HG02642 (cell line): ENCODE measurements around the gene LCP2.
A peak's percentile ranks its signal among the peaks of the same experiment; 100 is the strongest.

Experiments used
- ATAC-seq: cut with Tn5 transposase; IDR thresholded peaks from one replicate; pipeline ENCODE4 v1.9.1; 2021; ENCODE audit warnings: mild to moderate bottlenecking; ENCODE audit not compliant: unreplicated experiment, poor library complexity

The LCP2 gene

GRCh38 chr5:170317499-170317898 lies 19.9 kb upstream of the LCP2 start:
- no peak for ATAC-seq

DNA sequence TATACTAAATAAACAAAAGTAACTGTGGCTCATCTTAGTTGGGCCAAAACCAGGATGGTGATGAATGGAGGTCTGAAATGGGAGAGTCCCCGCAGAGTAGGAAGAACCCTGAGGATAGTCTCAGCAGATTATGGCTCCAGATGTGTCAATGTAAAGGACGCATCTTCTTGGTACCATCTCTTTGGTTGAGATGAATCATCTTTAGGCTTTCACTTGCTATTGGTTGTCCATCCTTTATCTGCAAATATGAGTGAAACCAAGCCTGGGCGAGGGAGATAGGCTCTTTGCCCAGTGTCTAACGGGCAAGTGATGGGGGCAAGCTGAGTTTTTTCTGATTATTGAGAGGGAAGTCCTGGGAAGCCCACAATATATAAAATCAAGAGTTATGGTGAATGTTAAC lies 19.4 kb upstream of the LCP2 start:
- no peak for ATAC-seq

- no peak for ATAC-seq
Measured at GRCh38 chr5:170315154-170315553, 17.6 kb upstream of the LCP2 start.

DNA sequence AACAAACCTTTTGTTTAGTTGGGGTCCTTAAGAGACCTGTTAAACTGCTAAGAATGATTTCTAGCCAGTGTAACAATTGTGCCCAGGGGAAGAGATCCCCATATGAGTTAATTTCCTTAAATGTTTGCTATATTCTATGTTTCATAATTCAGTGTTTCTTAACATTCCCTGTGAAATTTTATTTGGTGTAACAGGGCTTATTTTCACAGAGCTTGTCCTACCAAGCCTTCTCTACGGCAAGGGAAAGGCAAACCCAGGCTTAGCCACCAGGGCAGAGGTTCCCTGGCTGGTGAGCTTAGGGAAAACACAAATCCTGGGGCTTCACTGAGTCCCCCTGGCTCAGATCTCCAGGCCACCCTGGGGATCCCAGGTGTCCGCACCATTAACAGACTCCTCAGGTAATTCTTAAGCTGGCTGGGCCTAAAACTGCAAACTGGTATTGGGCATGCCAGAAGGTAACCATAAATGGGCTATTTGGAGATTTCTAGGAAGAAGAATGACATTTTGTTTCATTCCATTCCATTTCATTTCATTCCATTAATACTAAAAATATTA lies 17.0 kb upstream of the LCP2 start:
- ATAC-seq: no peak

DNA sequence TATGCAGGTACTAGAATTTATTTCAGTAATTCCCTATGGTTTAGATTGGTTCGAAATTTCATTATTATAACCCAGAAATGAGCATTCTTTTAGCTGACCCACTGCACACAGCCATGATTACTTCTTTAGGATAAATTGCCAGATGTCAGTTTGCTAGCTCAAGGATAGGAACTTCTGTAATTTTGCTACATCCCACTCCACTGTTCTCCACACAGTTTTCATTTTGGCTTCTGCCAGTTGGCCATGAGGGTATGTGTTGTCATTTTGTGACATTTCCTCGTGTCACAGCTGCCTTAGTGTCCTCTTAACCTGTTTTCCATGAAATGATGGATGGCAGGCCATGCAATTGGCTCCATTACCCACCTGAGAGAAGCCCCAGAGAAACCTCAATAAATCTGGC lies 16.2 kb upstream of the LCP2 start:
- no peak for ATAC-seq

DNA sequence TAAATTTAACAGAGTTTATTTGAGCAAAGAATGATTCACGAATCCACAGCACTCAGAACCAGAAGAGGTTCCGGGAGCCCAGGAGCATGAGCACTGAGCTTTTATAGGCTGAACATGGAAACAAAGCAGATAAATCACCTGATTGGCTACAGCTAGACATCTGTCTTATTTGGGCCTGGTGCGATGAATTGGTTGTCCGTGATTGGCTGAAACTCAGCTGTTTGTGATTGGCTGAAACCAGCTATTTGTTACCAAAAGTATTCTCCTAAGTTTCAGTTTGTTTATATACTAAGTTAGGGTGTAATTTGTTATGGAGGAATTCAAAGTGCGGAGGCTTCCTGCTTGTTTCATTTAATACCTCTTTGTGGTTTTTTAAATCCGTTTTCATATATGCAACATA lies 15.8 kb upstream of the LCP2 start:
- ATAC-seq: no peak

DNA sequence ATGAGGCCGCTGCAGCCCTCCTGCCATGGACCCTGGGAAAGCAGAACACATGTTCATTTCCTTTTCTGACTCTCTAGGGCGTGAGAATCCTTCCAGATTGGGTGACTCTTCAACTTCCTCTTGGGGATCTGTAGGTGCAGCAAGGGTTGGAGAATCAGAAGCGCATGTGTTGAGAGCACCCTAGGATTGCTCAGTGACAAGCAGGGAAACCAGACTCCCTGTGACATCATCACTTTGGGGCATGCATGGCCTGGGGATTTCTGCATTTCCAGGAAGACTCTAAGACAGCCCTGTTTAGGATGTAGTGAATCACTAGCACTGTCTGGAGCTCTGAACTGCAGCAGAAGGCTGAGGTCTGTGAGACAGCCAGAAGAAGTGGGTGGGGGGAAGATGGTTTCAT lies 15.1 kb upstream of the LCP2 start:
- peak; percentile 64 for ATAC-seq

DNA sequence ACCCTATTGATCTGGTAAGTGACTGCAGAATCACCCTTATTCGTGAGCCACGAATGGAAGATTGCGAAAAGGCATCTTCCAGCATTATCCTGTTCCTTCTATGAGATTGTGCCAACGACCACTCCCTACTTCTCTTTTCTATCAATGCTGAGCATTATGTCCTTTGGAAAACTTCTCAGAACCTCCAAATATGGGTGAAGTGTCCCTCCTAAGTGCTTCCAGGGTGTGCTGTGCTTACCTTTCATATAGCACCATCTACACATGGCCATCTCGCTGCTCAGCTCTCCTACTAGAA lies 14.7 kb upstream of the LCP2 start:
- no peak for ATAC-seq

- ATAC-seq: no peak
Measured at GRCh38 chr5:170311511-170312300, 14.1 kb upstream of the LCP2 start.

DNA sequence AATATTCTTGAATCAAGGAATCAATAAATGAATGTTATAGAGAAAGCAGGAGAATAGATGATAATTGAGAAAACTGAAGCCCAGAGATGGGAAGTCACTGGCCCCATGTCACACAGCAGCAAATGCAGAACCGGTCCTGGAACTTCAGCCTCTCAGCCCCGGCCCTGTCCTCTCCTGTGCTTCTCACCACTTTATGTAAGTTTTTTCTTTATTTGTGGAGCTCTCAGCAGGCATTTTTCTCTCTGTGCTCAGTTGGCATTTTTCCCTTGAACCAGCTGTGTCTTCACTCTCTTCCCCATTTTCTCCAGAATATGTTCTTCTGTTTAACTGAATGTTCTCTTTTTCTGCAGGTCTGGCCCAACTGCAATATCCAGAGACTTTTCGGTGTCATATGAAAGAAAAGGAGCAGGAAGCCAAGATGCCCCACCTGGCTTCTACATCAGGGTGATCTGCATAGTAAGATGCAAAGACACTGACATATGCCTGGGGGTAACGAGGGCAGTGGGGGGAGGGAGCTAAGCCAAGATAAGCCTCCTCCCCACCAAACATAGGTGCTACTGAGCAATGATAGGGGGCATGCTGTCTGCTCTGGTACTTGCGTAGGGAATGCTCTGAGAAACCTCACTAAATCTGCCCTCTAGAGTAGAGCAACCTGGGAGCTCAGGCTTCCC lies 12.8 kb upstream of the LCP2 start:
- no peak for ATAC-seq

DNA sequence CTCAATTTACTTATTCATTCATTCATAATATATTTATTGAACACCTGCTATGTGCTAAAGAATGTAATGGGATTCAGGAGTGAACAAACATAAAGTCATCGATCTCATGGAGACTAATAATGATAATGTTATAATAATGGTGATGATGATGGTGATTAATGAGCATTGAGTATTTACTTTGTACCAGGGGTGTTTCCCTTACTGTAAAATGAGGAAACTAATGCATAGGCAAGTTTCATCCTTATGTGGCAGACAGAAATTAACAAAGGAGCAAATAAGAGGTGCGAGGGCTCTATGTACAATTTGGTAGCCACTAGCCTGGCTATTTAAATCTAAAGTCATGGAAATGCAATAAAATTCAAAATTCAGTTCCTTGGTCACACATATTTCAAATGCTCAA lies 11.1 kb upstream of the LCP2 start:
- no peak for ATAC-seq

- ATAC-seq: no peak
Measured at GRCh38 chr5:170307575-170308465, 10.2 kb upstream of the LCP2 start.

- peak; percentile 67 for ATAC-seq
Measured at GRCh38 chr5:170306381-170306831, 8.8 kb upstream of the LCP2 start.

DNA sequence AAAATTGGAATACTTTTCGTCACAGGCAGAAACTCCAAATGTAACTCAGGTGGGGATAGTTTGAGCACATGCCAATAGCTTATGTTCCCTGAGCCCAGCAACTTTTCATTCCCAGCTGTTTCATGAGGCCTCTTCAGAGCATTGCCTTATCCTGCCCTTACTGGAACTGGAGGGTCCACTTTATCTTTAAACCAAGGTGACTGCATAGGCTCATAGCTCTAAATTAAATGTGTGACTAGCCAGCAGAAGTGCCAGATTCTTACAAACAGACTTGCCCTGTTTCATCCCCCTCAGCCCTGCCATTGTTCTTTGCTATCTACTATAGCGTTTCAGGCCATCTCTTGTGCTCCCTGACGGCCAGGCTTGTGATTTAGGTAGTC lies 8.1 kb upstream of the LCP2 start:
- no peak for ATAC-seq

DNA sequence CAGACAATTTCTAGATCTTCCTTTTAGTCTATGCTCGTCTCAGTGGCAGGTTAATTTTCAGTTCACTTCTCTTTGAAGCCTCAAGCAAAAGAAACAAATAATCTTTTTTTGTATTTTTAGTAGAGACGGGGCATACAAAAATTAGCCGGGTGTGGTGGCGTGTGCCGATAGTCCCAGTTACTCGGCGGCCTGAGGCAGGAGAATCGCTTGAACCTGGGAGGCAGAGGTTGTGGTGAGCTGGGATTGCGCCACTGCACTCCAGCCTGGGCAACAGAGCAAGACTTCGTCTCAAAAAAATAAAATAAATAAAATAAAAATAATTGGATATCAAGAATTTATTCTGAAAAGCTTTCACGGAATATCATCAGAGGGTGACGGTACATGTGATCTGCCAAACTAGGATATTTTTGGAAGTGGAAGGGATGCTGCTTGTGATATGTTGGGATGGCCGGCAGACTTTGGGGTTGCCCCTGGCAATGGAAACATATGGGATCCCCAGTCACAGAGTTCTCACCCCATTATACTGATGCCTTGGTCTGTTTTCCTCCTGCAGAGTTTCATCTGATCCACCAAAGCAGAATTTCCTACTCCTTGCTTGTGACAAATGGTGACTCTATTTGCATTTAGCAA lies 7.6 kb upstream of the LCP2 start:
- ATAC-seq: no peak

GRCh38 chr5:170303549-170303948 lies 6.0 kb upstream of the LCP2 start:
- ATAC-seq: no peak

DNA sequence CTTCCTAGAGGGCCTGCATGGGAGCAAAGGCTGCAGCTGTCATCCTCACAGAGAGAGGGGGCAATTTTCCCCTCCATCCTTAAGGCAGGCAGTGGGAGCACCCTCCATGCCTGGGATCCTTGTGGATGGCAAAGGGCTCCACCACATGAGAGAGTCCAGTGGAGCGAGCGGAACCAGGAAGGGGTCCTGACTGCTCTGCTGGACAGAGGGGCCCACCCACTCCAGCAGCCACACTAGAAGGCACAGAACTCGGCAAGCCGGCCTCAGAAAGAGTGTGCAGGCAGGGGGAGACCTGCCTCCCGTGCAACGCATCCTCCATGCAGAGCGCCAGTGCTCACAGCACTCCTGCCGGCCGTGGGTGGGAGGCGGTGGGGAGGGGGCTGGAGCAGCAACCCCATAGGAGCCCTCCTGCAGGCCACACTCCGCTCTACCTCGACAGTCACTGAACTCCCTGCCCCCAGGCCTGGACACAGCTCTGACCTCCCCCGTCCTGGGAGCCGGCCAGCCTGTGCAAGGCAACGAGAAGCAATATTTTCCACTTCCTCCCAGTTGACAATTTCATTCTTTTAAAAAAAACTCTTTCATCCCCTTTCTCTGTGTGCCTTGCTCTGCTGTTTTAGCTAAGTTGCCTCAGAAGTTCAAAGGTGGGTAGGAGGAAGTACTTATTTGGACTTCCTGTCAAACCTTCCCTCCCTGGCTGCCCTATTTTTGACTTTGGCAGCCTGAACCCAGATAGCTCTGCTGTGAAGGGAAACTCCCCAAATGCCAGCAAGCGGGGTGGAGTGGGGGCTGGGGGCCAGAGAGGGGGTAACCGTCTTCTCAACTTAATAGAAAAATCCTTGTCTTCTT lies 5.3 kb upstream of the LCP2 start:
- ATAC-seq: peak; percentile 79

GRCh38 chr5:170301981-170302652 lies 4.5 kb upstream of the LCP2 start:
- ATAC-seq: no peak

DNA sequence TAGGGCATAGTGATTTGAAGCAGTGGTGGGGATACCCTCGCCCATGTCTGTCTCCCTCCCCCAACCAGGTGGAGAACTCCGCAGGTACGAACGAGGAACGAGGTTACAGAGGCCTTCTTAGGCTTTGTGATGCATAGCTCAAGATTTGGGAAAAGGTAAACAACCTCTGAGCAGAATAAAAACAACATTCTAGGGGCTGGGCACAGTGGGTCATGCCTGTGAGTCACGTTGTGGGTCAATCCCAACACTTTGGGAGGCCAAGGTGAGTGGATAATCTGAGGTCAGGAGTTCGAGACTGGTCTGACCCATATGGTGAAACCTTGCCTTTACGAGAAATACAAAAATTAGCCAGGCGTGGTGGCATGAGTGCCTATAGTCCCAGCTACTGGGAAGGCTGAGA lies 3.6 kb upstream of the LCP2 start:
- ATAC-seq: no peak
